H9 (cell line): Measurements from ENCODE around the gene TTC39C. TPM values are rescaled to one million over a fixed set of nuclear protein-coding genes. Genes with fewer than 3 reads are reported as not detected.
A peak's percentile ranks its signal among the peaks of the same experiment; 100 is the strongest.
"Not testable (repeated sequence)": the region's sequence is repeated elsewhere in the genome, so short reads cannot be mapped to it uniquely, and the experiment has no call there.

Experiments used
- DNase-seq: peaks from one replicate; pipeline ENCODE4 v3.0.0-alpha.2; 2017
- H2AFZ ChIP-seq: one replicate; pipeline ENCODE4 v1.6.1; 2013; ENCODE audit warnings: mild to moderate bottlenecking, low read length, control low read depth, moderate library complexity
- H2AK5ac ChIP-seq: 2 replicates; pipeline ENCODE4 v1.6.1; 2013; ENCODE audit warnings: low read length, control low read depth, mixed read lengths; ENCODE audit not compliant: insufficient read length
- H2BK120ac ChIP-seq: one replicate; pipeline ENCODE4 v1.6.1; 2013; ENCODE audit warnings: low read depth, mild to moderate bottlenecking, low read length, control low read depth, inconsistent platforms; ENCODE audit not compliant: poor library complexity, severe bottlenecking
- H2BK12ac ChIP-seq: 2 replicates; pipeline ENCODE4 v1.6.1; 2013; ENCODE audit warnings: low read length, control low read depth, mixed read lengths, low read depth; ENCODE audit not compliant: insufficient read length
- H2BK15ac ChIP-seq: 2 replicates; pipeline ENCODE4 v1.6.1; 2013; ENCODE audit warnings: low read depth, low read length, control low read depth
- H2BK20ac ChIP-seq: one replicate; pipeline ENCODE4 v1.6.1; 2013; ENCODE audit warnings: low read depth, mild to moderate bottlenecking, low read length, control low read depth, inconsistent platforms; ENCODE audit not compliant: poor library complexity, severe bottlenecking
- H2BK5ac ChIP-seq: 2 replicates; pipeline ENCODE4 v1.6.1; 2013; ENCODE audit warnings: low read length, control low read depth, mixed read lengths; ENCODE audit not compliant: insufficient read length
- H3K14ac ChIP-seq: 2 replicates; pipeline ENCODE4 v1.6.1; 2013; ENCODE audit warnings: low read length, control low read depth; ENCODE audit not compliant: insufficient read depth
- H3K18ac ChIP-seq: 2 replicates; pipeline ENCODE4 v1.6.1; 2013; ENCODE audit warnings: low read depth, mild to moderate bottlenecking, mixed read lengths, low read length, control low read depth; ENCODE audit not compliant: insufficient read length
- H3K23ac ChIP-seq: 2 replicates; pipeline ENCODE4 v1.6.1; 2013; ENCODE audit warnings: low read length, control low read depth, mixed read lengths, low read depth; ENCODE audit not compliant: insufficient read length
- H3K23me2 ChIP-seq: 2 replicates; pipeline ENCODE4 v1.6.1; 2013; ENCODE audit warnings: low read depth, mild to moderate bottlenecking, mixed read lengths, low read length, control low read depth; ENCODE audit not compliant: insufficient read length, poor library complexity, severe bottlenecking
- H3K27ac ChIP-seq: 2 replicates; pipeline ENCODE4 v1.5.1; 2013; ENCODE audit warnings: low read length, control low read depth, mixed read lengths, low read depth; ENCODE audit not compliant: insufficient read length
- H3K27me3 ChIP-seq: 2 replicates; pipeline ENCODE4 v1.6.1; 2013; ENCODE audit warnings: low read length, control low read depth, inconsistent platforms; ENCODE audit not compliant: insufficient read depth
- H3K4ac ChIP-seq: 2 replicates; pipeline ENCODE4 v1.6.1; 2013; ENCODE audit warnings: low read depth, mild to moderate bottlenecking, control low read depth, inconsistent platforms, low read length, moderate library complexity
- H3K4me1 ChIP-seq: 2 replicates; pipeline ENCODE4 v1.6.1; 2013; ENCODE audit warnings: low read length, control low read depth, inconsistent platforms; ENCODE audit not compliant: insufficient read depth
- H3K4me2 ChIP-seq: 2 replicates; pipeline ENCODE4 v1.6.1; 2013; ENCODE audit warnings: low read length, control low read depth, mixed read lengths; ENCODE audit not compliant: insufficient read length, insufficient read depth
- H3K56ac ChIP-seq: 2 replicates; pipeline ENCODE4 v1.6.1; 2013; ENCODE audit warnings: low read depth, mild to moderate bottlenecking, mixed read lengths, low read length, control low read depth; ENCODE audit not compliant: insufficient read length
- H3K79me1 ChIP-seq: 2 replicates; pipeline ENCODE4 v1.6.1; 2013; ENCODE audit warnings: low read depth, mild to moderate bottlenecking, moderate library complexity, low read length, control low read depth, inconsistent platforms; ENCODE audit not compliant: insufficient read depth, poor library complexity, severe bottlenecking
- H3K79me2 ChIP-seq: 2 replicates; pipeline ENCODE4 v1.6.1; 2013; ENCODE audit warnings: low read length, control low read depth, inconsistent platforms; ENCODE audit not compliant: insufficient read depth
- H3K9ac ChIP-seq: 2 replicates; pipeline ENCODE4 v1.6.1; 2013; ENCODE audit warnings: low read length, control low read depth, mixed read lengths; ENCODE audit not compliant: insufficient read length; ENCODE audit errors: extremely low read depth
- H3K9me3 ChIP-seq: one replicate; pipeline ENCODE4 v1.6.1; 2013; ENCODE audit warnings: low read depth, low read length, inconsistent platforms; ENCODE audit not compliant: control insufficient read depth
- H3T11ph ChIP-seq: one replicate; pipeline ENCODE4 v1.6.1; 2013; ENCODE audit warnings: mild to moderate bottlenecking, low read length, control low read depth, inconsistent platforms
- H4K20me1 ChIP-seq: one replicate; pipeline ENCODE4 v1.6.1; 2013; ENCODE audit not compliant: control insufficient read depth, insufficient read length, insufficient read depth
- H4K5ac ChIP-seq: 2 replicates; pipeline ENCODE4 v1.6.1; 2013; ENCODE audit warnings: low read depth, mild to moderate bottlenecking, mixed read lengths, low read length, control low read depth; ENCODE audit not compliant: insufficient read length
- H4K8ac ChIP-seq: replicated peaks from 2 replicates; pipeline ENCODE4 v1.6.1; 2013; ENCODE audit warnings: low read length, control low read depth, mixed read lengths, low read depth; ENCODE audit not compliant: insufficient read length
- H4K91ac ChIP-seq: 2 replicates; pipeline ENCODE4 v1.6.1; 2013; ENCODE audit warnings: low read depth, mild to moderate bottlenecking, moderate library complexity, mixed read lengths, low read length, control low read depth; ENCODE audit not compliant: insufficient read length
- H3K27ac Mint-ChIP-seq, 3 experiments: 2 replicates in 2 of 3; 3 replicates in 1 of 3; pipeline ENCODE4 v1.8.0; 2020 to 2021; ENCODE audit warnings: mixed read lengths in 3 of 3, mild to moderate bottlenecking in 1 of 3, moderate library complexity in 1 of 3
- H3K27me3 Mint-ChIP-seq: 2 replicates; pipeline ENCODE4 v1.8.0; 2021; ENCODE audit warnings: low read depth, mild to moderate bottlenecking, moderate library complexity, mixed read lengths
- H3K36me3 Mint-ChIP-seq, 3 experiments: 2 replicates in 2 of 3; 3 replicates in 1 of 3; pipeline ENCODE4 v1.8.0; 2020 to 2021; ENCODE audit warnings: low read depth in 3 of 3, mixed read lengths in 3 of 3; ENCODE audit not compliant: insufficient read depth in 1 of 3
- H3K4me1 Mint-ChIP-seq, 2 experiments: 2 replicates each; pipeline ENCODE4 v1.8.0; 2020; ENCODE audit warnings: mixed read lengths in 2 of 2
- H3K4me3 Mint-ChIP-seq, 2 experiments: 2 replicates in 1 of 2; 3 replicates in 1 of 2; pipeline ENCODE4 v1.8.0; 2020 to 2021; ENCODE audit warnings: mild to moderate bottlenecking in 2 of 2, mixed read lengths in 2 of 2, moderate library complexity in 1 of 2
- H3K9me3 Mint-ChIP-seq, 2 experiments: 2 replicates in 1 of 2; 3 replicates in 1 of 2; pipeline ENCODE4 v1.8.0; 2020; ENCODE audit warnings: mild to moderate bottlenecking in 2 of 2, mixed read lengths in 2 of 2, moderate library complexity in 1 of 2
- WGBS: extraction: QIAGEN DNeasy Blood & Tissue Kit; methylation state at CpG from one replicate; pipeline ENCODE4 v1.1.7; 2013; ENCODE audit warnings: missing lambda C conversion rate, low lambda C conversion rate, mixed read lengths; ENCODE audit not compliant: insufficient read length; ENCODE audit errors: extremely low coverage; 5-methylcytosine and 5-hydroxymethylcytosine counted together
- total RNA-seq: library from RNA; stranded (reverse); gene quantifications from 2 replicates; pipeline ENCODE4 v1.2.1, GENCODE V29; 2021
- TF ChIP-seq, protein P1 (sequence below): fragments of 200-600 bp; sonication (generic); conservative IDR thresholded peaks from 3 replicates; pipeline ENCODE4 v1.8.0; 2021; ENCODE audit warnings: antibody characterized with exemption, mild to moderate bottlenecking

TTC39C gene
- total RNA-seq, 1 experiment from 2014 or later = 18.0 TPM

DNA sequence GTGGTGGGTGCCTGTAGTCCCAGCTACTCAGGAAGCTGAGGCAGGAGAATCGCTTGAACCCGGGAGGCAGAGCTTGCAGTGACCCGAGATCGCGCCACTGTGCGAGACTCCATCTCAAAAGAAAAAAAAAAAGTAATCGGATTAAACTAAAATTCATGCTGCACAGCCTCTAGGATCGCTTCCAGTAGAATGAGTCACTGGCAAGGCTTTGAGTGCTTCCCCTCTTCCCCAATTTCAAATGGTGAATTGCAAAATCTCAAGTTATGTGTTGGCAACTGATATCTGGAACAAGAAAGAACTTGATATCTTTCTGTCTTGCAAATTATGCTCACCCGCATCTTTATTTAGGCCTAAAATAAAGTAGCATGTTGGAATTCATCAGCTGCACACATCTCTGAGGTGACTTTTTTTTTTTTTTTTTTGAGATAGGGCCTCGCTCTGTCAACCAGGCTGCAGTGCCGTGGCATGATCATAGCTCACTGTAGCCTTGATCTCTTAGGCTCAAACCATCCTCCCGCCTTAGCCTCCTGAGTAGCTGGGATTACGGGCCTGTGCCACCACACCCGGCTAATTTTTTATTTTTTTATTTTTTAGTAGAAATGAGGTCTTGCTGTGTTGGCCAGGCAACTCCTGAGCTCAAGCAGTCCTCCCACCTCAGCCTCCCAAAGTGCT, 12.7 kb downstream of the TTC39C start:
- H4K5ac ChIP-seq = no peak overlapping the region
- H3K79me1 ChIP-seq = no peaks in the 10 kb centered on the region
- no peak overlapping the region for H2AFZ ChIP-seq
- peaks cover 26 to 31% of the 10 kb centered on the region in 2 experiments for H3K4me1 Mint-ChIP-seq
- no peaks in the 10 kb centered on the region for H3K23me2 ChIP-seq
- no peak overlapping the region for H3K14ac ChIP-seq
- no peaks in the 10 kb centered on the region for H3K9me3 Mint-ChIP-seq
- H2BK120ac ChIP-seq = no peak overlapping the region
- H3K4ac ChIP-seq = no peak overlapping the region
- no peak overlapping the region for H3K18ac ChIP-seq
- no peaks in the 10 kb centered on the region for H3K27me3 ChIP-seq
- no peak overlapping the region for H3K27ac ChIP-seq
- no peaks in the 10 kb centered on the region for H4K20me1 ChIP-seq
- no peak overlapping the region for H2BK5ac ChIP-seq
- peaks cover 32% of the 10 kb centered on the region; the same call in 1 of the 2 replicates for H3K79me2 ChIP-seq
- no peak overlapping the region for H3K4me3 Mint-ChIP-seq
- H3K23ac ChIP-seq = no peak overlapping the region
- H2BK20ac ChIP-seq = no peak overlapping the region
- H2AK5ac ChIP-seq = no peak overlapping the region
- H3K27me3 Mint-ChIP-seq = no peaks in the 10 kb centered on the region
- TF ChIP-seq, protein P1, sequence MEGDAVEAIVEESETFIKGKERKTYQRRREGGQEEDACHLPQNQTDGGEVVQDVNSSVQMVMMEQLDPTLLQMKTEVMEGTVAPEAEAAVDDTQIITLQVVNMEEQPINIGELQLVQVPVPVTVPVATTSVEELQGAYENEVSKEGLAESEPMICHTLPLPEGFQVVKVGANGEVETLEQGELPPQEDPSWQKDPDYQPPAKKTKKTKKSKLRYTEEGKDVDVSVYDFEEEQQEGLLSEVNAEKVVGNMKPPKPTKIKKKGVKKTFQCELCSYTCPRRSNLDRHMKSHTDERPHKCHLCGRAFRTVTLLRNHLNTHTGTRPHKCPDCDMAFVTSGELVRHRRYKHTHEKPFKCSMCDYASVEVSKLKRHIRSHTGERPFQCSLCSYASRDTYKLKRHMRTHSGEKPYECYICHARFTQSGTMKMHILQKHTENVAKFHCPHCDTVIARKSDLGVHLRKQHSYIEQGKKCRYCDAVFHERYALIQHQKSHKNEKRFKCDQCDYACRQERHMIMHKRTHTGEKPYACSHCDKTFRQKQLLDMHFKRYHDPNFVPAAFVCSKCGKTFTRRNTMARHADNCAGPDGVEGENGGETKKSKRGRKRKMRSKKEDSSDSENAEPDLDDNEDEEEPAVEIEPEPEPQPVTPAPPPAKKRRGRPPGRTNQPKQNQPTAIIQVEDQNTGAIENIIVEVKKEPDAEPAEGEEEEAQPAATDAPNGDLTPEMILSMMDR = no peak
- no peak overlapping the region for H2BK15ac ChIP-seq
- no peak overlapping the region for H2BK12ac ChIP-seq
- no peak for DNase-seq
- H3T11ph ChIP-seq = no peak overlapping the region
- no peak overlapping the region for H4K91ac ChIP-seq
- 0 out of 7 replicates have a peak, but pooled peaks cover 0 to 3% (median 0%) of the 10 kb centered on the region in 3 experiments for H3K36me3 Mint-ChIP-seq
- no peak overlapping the region for H3K56ac ChIP-seq
- no peak overlapping the region for H3K4me2 ChIP-seq
- no peak overlapping the region for H3K27ac Mint-ChIP-seq
- no peak overlapping the region for H4K8ac ChIP-seq
- no CpG with 5 or more reads among the region's 14 CpGs for WGBS
- H3K9ac ChIP-seq = no peak overlapping the region
- H3K9me3 ChIP-seq = no peaks in the 10 kb centered on the region
- H3K4me1 ChIP-seq = peaks cover 4% of the 10 kb centered on the region; the same call in 1 of the 2 replicates

DNA sequence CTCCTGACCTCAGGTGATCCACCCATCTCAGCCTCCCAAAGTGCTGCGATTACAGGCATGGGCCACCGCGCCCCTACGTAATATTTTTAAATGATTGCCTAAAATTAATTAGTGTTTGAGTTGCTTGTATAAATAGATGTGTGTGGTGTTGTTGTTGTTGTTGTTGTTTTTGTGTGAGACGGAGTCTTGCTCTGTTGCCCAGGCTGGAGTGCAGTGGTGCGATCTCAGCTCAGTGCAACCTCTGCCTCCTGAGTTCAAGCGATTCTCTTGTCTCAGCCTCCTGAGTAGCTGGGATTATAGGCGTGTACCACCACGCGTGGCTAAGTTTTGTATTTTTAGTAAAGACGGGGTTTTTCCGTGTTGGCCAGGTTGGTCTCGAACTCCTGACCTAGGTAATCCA, 14.4 kb downstream of the TTC39C start:
- DNase-seq, H3K23ac ChIP-seq, H3K23me2 ChIP-seq, H4K8ac ChIP-seq, H3K9me3 Mint-ChIP-seq, H2AFZ ChIP-seq, H4K20me1 ChIP-seq, H3K56ac ChIP-seq, H4K91ac ChIP-seq, H3K4me2 ChIP-seq, H3K4ac ChIP-seq, H3K18ac ChIP-seq, H3K36me3 Mint-ChIP-seq, H3K9me3 ChIP-seq, H3K27me3 ChIP-seq, H3T11ph ChIP-seq, H2BK12ac ChIP-seq, H3K4me1 ChIP-seq, H3K14ac ChIP-seq, H3K27ac ChIP-seq, H2BK5ac ChIP-seq, H4K5ac ChIP-seq, H2BK15ac ChIP-seq, H3K9ac ChIP-seq, H3K4me3 Mint-ChIP-seq, H2BK20ac ChIP-seq, H3K27me3 Mint-ChIP-seq, H3K79me1 ChIP-seq, H2AK5ac ChIP-seq, H2BK120ac ChIP-seq: not testable (repeated sequence)
- peaks cover 40% of the 10 kb centered on the region; the same call in 1 of the 2 replicates for H3K79me2 ChIP-seq
- peak overlapping the region in 2 of 3 experiments; percentile 25 to 58; a peak in 2 of 7 replicates for H3K27ac Mint-ChIP-seq
- peaks cover 17 to 19% of the 10 kb centered on the region in 2 experiments for H3K4me1 Mint-ChIP-seq
- 100% methylated on average over 1 of the region's 13 CpGs for WGBS
